Cerebellar nuclear complex (tissue), 1 donor: Measurements from ENCODE around the gene TRAF2.
A peak's percentile ranks its signal among the peaks of the same experiment; 100 is the strongest.

Experiments
- DNase-seq, 2 experiments: peaks; one replicate each; lab custom pipeline; 2025; lab: John Stamatoyannopoulos, UW

The TRAF2 gene

DNA sequence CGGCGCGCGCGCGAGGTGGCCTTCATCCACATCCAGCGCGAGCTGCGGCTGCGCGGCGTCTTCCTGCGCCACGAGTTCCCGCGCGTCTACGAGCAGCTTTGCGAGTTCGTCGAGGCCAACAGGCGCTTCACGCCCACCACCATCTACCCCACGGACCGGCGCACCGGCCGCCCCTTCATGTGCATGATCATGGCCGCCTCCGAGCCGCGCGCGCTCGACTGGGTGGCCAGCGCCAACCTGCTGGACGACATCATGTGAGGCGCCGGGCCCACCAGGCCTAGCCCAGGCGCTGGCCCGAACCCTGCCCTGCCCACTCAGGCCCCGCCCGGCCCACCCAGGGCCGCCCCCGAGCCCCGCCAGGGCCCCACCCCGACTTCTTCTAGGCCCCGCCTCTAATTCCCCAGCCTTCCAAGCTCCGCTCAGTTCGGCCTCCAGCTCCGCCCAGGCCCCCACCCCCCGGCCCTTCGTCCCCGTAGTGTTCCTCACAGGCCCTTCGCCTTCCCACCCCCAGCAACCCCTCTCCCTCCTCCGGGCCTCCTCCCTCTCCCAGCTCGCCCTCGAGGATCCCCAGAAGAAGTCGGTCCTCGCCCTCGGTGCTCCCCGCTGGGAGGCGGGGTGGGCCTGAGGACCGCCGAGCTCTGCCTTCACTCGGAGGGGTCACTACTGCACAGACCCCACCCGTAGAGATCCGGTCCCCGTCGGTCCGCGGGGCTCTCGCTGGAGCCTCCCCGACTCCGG, 39.1 kb upstream of the TRAF2 start:
- DNase-seq: no peak

DNA sequence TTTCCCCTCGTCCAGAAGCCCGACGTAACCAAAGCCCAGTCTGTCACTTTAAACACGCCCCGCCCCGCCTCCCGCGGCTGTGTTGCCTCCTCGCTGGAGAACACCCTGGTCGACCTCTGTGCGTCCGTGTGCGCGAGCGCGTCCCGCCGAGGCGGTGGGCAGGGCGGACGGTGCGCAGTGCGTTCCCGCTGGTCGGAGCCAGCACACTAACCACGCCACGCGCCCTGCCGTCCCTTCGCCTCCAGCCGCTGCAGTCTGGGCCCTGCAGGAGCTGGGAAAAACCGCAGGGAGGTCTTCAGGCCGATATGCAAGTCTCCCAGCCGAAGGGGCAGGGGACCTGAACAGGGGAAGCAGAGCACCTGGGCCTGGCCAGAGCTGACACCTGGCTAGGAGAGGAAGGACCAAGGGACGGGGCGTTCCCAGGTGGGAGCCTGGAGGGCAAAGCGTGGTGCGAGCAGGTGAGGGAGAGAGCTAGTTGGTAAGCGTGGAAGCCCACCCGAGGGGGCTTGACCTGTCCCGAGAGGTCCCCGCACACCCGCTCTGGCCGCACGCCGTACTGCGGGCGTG, 38.4 kb upstream of the TRAF2 start:
- no peak for DNase-seq

DNA sequence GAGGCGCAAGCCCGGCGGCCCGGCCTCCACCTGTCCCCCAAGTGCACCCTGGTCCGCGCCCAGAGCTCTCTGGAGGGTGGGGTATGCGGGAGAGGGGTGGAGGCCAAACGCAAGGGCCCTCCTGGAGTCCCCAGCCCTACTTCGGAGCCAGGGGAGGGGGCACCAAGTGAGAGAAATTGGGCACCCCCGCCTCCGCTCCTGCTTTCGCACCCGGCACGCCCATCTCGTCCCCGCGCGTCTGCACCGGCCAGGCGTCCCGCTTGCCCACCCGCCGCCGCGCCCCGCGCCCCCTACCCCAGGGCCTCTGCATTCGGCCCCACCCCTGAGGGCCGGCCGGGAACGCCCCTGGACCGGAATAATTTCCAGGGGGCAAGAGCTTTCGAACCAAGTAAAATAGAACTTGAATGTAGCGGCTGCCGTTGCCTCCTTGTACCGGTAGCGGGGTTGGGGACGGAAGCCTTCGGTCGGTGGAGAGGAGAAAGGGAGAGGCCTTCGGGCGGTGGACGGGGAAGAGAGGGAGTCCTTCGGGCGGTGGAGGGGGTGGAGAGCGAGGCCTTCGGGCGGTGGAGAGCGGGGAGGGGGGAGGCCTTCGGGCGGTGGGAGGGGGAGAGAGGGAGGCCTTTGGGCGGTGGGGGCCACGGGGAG, 37.8 kb upstream of the TRAF2 start:
- DNase-seq: no peak

DNA sequence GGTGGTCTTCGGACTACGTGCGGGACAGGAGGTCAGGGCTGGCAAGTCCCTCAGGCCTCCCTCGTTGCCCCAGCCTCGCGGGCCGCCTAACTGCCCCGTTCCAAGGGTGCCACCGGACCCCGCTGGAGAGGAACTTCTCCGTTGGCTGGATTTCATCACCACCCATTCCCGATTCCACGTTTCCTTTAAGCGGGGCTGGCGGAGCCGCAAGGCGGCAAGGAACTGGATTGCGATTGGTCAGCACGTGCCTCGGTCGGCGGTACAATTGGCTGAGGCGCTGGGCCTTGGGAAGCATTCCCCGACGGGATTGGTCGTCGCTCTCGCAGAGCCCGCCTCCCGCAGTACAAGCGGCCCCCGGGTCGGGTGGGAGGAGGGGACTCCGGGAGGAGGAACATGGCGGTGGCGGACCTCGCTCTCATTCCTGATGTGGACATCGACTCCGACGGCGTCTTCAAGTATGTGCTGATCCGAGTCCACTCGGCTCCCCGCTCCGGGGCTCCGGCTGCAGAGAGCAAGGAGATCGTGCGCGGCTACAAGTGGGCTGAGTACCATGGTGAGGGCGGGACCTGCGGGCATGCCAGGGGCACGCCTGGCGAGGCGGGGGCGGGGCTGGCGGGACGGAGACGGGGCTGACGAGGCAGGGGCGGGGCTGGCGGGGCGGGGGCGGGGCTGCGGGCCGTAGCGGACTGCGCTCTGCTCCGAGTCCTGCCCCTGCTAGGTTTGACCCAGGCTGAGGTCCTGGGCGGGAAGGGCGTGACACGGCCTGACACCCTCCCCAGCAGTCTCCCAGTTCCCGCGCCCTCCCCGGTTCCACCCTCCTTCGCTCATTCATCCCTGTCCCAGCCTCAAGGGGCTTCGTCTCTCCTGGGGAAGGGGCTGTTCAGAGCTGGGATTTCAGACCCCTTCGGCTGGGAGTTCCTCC, 37.0 kb upstream of the TRAF2 start, which contains the start of gene PHPT1:
Gene PHPT1, plus strand, starts transcription at position 372 of the 922 bp plus-strand sequence. Its CDS starts 22 bp downstream, at position 394.
- DNase-seq: peak; percentile 87 to 95

DNA sequence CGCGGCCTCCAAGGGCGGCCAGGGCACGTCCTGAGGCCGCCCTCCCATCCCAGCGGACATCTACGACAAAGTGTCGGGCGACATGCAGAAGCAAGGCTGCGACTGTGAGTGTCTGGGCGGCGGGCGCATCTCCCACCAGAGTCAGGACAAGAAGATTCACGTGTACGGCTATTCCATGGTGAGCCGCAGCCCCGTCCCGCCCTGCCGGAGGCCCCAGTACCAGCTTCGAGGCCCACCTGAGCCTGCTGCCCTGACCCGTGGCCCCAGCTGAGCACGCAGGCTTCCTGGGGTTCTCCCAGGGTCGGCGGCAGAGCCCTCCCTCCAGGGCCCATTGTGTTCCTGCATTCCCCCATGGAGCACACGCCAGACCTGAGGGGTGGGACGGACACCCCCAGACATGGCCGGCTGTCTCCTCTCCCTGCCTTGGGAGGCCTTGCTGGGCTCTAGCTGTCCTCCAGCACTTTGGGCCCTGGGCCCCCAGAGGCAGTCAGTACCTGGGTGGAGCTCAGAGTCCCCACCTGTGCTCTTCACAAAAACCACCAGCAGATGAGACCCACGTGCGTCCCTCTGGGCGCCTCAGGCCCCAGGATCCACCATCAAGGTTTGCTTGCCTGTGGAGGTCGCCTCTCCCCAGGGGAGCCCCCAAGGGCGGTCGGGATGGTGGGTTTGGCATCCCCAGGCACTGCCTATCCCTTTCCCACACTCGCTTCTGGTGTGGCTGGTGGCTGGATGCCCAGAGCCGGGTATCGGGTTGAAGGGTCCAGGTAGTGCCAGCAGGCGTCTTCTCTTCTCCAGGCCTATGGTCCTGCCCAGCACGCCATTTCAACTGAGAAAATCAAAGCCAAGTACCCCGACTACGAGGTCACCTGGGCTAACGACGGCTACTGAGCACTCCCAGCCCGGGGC, 36.1 kb upstream of the TRAF2 start:
- DNase-seq: no peak

DNA sequence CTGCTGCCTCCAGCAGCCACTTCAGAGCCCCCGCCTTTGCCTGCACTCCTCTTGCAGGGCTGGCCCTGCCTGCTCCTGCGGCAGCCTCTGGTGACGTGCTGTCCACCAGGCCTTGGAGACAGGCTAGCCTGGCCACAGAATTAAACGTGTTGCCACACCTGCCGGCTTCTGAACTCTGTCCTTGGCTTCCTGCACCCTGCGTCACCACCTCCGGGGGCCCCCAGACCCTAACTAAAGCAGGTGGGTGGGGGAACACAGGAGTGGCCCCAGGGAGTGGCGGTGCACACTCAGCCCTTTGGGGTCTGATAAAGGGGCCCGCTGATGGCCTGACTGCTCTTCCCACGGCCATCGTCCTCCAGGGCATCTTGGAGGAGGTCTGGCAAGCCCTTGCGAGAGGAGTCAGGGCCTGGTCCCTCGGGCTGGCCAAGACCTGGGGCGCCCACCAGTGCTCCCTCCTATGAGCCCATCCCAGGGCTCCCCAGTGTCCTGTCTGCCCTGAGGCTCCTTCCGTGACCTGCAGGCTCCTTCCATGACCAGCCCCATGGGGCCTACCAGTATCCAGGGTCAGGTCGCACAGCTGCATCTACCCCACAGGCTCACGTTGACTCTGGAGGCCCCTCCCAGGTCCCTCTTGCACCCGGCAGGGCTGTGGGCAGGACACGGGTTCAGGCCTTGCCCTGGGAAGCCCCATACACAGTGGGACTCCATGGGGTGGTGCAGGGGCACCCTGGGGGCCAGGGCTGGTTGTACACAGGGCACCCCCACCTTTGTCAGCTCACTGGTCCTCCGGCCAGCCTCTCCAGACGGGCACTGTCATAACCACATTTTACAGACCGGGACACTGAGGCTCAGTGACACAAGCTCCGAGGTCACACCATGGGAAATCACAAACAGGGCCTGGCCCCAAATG, 35.2 kb upstream of the TRAF2 start:
- DNase-seq: no peak

DNA sequence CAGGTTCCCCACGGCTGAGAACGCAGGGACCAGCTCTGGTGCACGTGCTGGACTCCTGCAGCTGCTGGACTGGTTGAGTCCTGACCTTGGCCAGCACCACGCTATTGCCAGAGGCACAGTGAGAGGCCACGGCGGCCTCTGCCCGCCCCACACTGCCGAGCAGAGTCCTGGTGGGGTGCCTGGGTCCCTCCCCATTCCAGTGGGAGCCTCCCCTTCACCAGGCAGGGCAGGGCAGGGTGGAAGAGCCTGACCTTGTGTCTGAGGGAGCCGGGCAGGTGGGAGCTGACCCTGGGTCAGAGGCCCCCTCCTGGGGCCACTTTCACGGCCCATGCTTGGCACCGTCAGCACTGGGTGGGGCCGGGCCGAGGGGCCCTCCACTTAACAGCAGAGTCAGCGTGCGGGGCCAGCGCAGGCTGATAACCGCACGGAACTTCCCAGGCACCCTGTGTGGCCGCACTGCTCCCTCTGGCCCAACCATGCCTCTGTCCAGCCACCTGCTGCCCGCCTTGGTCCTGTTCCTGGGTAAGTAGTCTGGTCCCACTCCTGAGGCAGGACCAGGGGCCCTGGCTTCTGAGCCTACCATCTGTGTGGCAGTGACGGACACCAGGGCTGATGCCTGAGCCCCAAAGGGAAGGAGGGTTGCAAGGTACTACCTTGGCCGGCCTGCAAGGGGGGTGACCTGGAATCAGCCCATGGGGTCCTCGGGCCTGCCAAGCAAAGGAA, 34.2 kb upstream of the TRAF2 start, which contains the start of gene MAMDC4:
Gene MAMDC4, plus strand, starts transcription at position 406 of the 723 bp plus-strand sequence. Its CDS starts 71 bp downstream, at position 477.
- DNase-seq: no peak

DNA sequence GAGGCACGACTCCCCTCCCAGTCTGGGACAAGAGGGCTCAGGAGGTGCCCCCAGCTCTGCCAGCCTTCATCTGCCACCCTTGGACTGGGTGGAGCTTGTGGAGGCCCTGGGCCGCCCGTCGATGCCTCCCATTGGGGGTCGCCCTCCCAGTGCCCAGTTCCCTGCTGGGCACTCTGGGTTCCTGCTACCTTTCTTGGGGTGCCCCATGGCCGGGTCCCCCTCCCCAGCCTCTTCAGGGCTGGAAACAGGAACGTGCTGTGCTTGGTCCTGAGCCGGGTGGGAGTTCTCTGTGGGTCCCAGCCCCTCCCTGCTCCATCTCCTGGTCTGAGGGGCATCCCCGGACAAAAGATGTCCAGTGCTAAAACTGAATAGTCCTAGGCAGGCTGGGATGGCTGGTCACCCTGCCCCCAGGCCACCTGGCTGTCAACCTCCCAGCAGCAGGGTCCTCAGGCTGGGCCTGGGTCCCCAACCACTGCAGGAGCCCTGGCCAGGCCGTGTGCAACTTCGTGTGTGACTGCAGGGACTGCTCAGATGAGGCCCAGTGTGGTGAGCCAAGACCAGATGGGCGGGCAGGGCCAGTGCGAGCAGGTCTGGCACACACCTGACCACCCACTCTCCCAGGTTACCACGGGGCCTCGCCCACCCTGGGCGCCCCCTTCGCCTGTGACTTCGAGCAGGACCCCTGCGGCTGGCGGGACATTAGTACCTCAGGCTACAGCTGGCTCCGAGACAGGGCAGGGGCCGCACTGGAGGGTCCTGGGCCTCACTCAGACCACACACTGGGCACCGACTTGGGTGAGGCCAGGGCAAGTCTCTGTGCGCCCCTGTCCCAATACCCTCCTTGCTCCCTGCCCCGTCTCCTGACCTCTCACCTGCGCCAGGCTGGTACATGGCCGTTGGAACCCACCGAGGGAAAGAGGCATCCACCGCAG, 33.4 kb upstream of the TRAF2 start:
- DNase-seq: no peak

DNA sequence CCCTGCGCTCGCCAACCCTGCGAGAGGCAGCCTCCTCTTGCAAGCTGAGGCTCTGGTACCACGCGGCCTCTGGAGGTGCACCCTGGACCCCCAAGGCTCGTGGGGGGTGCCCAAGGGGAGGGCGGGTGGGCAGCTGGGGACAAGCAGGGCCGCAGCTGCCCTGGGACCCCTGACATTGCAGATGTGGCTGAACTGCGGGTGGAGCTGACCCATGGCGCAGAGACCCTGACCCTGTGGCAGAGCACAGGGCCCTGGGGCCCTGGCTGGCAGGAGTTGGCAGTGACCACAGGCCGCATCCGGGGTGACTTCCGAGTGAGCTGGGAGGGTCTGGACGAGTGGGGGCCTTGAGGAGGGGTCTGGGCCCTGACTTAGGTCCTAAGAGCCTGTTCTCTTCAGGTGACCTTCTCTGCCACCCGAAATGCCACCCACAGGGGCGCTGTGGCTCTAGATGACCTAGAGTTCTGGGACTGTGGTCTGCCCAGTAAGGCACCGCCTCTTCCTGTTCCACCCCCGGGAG, 32.7 kb upstream of the TRAF2 start:
- DNase-seq: no peak

DNA sequence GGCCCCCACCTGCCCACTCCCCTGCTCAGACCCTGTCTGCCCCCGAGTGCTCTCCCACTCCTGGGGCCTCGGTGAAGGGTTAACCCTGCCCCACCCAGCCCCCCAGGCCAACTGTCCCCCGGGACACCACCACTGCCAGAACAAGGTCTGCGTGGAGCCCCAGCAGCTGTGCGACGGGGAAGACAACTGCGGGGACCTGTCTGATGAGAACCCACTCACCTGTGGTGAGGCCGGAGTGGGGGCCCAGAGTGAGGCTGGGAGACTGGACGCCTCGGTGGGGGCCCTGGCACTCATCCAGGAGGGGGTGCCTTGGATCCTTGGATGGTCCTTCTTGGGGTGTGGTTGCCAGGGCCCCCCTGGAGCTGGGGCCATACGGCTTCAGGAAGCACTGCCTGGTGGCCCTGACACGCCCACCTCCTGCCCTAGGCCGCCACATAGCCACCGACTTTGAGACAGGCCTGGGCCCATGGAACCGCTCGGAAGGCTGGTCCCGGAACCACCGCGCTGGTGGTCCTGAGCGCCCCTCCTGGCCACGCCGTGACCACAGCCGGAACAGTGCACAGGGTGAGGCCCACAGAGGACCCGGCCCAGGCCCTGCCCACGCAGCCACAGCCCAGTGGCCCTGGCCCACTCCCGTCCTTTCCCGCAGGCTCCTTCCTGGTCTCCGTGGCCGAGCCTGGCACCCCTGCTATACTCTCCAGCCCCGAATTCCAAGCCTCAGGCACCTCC, 32.0 kb upstream of the TRAF2 start:
- no peak for DNase-seq

DNA sequence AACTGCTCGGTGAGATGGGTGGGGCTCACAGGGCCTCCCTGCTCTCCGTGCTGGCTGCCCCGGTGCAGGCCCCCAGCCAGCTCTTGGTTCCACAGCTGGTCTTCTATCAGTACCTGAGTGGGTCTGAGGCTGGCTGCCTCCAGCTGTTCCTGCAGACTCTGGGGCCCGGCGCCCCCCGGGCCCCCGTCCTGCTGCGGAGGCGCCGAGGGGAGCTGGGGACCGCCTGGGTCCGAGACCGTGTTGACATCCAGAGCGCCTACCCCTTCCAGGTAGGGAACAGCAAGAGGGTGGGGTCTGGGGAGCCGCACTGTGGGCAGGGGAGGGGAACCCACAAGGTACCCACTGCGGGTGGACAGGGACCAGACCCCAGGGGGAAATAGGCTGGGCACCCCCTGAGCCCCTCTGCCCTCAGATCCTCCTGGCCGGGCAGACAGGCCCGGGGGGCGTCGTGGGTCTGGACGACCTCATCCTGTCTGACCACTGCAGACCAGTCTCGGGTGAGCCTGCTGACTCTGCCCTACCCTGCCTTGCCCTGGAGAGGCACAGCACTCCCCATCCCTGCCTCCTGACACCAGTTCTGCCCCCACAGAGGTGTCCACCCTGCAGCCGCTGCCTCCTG, 31.4 kb upstream of the TRAF2 start:
- no peak for DNase-seq

DNA sequence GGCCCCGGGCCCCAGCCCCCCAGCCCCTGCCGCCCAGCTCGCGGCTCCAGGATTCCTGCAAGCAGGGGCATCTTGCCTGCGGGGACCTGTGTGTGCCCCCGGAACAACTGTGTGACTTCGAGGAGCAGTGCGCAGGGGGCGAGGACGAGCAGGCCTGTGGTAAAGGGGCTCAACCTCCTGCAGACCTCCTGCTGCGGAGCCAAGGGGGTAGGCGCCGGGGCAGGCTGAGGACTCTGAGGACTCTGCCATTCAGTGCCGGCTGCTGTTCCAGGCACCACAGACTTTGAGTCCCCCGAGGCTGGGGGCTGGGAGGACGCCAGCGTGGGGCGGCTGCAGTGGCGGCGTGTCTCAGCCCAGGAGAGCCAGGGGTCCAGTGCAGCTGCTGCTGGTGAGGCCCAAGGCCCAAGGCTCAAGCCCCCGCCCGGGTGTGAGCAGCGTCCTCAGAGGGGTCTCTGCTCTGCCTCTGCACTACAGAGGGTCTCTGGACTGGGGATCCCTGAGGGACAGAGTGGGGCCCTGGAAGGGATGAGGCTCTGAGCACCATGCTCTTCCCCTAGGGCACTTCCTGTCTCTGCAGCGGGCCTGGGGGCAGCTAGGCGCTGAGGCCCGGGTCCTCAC, 30.7 kb upstream of the TRAF2 start:
- DNase-seq: no peak

DNA sequence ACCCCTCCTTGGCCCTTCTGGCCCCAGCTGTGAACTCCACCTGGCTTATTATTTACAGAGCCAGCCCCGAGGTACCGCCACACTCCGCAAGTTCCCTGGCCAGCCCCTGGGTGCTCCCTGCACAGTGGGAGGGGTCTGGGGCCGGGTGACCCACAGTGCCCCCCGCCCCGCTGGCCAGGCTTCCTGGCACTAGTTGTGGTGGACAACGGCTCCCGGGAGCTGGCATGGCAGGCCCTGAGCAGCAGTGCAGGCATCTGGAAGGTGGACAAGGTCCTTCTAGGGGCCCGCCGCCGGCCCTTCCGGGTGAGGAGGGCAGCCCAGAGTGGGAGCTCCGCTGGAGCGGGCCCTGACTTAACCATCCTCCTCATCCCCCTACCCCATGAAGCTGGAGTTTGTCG, 30.2 kb upstream of the TRAF2 start:
- no peak for DNase-seq

DNA sequence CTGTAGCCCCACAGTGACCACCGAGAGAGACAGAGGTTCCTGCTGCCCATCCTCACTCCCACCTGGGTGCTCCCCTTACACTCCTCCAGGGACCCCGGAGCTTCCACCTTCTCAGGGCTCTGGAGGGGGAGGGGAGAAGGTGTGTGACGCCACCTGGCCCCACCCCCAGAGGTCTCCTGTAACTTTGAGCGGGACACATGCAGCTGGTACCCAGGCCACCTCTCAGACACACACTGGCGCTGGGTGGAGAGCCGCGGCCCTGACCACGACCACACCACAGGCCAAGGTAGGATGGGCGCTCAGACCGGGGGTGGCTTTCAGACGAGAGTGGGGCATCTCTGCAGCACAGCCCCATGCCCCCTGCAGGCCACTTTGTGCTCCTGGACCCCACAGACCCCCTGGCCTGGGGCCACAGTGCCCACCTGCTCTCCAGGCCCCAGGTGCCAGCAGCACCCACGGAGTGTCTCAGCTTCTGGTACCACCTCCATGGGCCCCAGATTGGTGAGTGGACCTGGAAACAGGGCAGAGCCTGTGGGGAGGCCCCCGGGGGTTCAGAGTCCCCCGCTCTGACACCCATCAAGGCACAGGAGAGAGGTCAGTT, 29.7 kb upstream of the TRAF2 start:
- DNase-seq: no peak

DNA sequence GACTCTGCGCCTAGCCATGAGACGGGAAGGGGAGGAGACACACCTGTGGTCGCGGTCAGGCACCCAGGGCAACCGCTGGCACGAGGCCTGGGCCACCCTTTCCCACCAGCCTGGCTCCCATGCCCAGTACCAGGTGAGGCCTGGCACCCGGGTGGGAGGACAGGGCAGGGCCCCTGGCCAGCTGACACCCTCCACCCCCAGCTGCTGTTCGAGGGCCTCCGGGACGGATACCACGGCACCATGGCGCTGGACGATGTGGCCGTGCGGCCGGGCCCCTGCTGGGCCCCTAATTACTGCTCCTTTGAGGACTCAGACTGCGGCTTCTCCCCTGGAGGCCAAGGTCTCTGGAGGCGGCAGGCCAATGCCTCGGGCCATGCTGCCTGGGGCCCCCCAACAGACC, 29.1 kb upstream of the TRAF2 start:
- DNase-seq: no peak
